ENCODE measurements around the gene S100A1.

The S100A1 gene

DNA sequence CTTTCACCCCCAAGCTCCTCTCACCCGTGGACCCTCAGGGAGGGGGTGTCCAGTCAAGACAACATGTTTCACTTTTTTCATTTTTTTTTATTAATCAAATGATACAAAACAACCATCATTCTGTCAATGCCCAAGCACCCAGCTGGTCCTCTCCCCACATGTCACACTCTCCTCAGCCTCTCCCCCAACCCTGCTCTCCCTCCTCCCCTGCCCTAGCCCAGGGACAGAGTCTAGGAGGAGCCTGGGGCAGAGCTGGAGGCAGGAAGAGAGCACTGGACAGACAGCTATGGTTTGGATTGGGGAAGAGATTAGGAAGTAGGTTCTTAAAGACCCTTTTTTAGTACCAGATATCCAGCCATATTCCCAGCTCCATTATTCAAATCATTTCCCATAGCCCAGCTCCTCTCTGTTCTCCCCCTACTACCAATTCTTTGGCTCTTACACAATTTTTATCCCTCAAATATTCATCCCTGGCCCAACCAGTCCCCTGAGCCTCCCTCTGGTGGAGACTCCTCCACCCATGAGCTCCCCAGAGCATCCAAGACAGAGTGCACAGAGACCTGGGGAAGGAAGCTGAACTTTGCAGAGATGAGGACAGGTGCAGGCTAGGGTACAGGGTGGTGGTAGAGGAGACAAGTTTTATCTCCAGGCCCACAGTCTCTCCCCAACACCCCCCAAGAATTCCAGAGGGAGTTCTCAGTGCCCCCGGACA is 13.9 kb upstream of the S100A1 start:
- H2AFZ ChIP-seq (ENCODE audit: low read length), result no peak overlapping the region
- no peaks in the 10 kb centered on the region for H3K9me2 ChIP-seq (replicated peaks; ENCODE audit: low read depth, low read length)
- no peaks in the 10 kb centered on the region for H4K20me1 ChIP-seq (ENCODE audit: insufficient read depth, low read length, poor library complexity, severe bottlenecking)
- no peaks in the 10 kb centered on the region for H3K36me3 ChIP-seq (ENCODE audit: insufficient read depth, low read length)
- TF ChIP-seq EZH2phosphoT487 (IDR thresholded peaks at IDR 0.05; ENCODE audit: borderline replicate concordance), result no peak
- TF ChIP-seq, protein P1, sequence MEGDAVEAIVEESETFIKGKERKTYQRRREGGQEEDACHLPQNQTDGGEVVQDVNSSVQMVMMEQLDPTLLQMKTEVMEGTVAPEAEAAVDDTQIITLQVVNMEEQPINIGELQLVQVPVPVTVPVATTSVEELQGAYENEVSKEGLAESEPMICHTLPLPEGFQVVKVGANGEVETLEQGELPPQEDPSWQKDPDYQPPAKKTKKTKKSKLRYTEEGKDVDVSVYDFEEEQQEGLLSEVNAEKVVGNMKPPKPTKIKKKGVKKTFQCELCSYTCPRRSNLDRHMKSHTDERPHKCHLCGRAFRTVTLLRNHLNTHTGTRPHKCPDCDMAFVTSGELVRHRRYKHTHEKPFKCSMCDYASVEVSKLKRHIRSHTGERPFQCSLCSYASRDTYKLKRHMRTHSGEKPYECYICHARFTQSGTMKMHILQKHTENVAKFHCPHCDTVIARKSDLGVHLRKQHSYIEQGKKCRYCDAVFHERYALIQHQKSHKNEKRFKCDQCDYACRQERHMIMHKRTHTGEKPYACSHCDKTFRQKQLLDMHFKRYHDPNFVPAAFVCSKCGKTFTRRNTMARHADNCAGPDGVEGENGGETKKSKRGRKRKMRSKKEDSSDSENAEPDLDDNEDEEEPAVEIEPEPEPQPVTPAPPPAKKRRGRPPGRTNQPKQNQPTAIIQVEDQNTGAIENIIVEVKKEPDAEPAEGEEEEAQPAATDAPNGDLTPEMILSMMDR (conservative IDR thresholded peaks at IDR 0.05; ENCODE audit: low read length), result no peak
- H3K4me2 ChIP-seq (ENCODE audit: low read depth, low read length, poor library complexity, severe bottlenecking), result no peak overlapping the region
- no peaks in the 10 kb centered on the region for H3K9me3 ChIP-seq (ENCODE audit: insufficient read depth, low read depth, low read length)
- no peak overlapping the region for H3K9ac ChIP-seq (ENCODE audit: low read depth, low read length, poor library complexity, severe bottlenecking)
- no peaks in the 10 kb centered on the region for H3F3A ChIP-seq (ENCODE audit: low read depth)
- H3K4me3 ChIP-seq (ENCODE audit: low read length, poor library complexity, severe bottlenecking), result no peak overlapping the region
- peaks cover 4% of the 10 kb centered on the region for H3K4me1 ChIP-seq (ENCODE audit: insufficient read depth, low read length, poor library complexity, severe bottlenecking)
- no peaks in the 10 kb centered on the region for H3K79me2 ChIP-seq (ENCODE audit: insufficient read depth, low read length)
- no peaks in the 10 kb centered on the region for H3K27me3 ChIP-seq (ENCODE audit: insufficient read depth, low read length, poor library complexity, severe bottlenecking)

DNA sequence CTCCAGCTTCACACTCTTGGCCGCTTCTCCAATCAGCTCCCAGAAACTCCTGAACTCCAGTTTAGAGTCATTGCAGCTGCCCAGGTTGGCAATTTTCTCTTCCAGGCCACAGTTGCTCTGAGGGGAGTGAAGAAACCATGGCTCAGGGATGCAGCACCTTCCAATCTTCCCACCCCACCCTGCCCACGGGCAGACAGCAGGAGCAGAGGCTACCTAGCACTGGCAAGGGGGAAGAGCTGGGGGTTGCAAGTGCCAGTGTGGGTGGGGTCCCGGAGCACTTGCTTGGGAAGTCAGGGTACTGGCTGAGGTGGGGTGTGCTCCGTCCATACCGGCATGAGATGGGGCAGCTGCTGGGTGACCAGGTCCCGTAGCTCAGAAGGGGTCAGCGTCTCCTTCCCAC is 13.3 kb upstream of the S100A1 start:
- H3K36me3 ChIP-seq (ENCODE audit: insufficient read depth, low read length), result no peaks in the 10 kb centered on the region
- H3K9me3 ChIP-seq (ENCODE audit: insufficient read depth, low read depth, low read length), result no peaks in the 10 kb centered on the region
- no peaks in the 10 kb centered on the region for H3K27me3 ChIP-seq (ENCODE audit: insufficient read depth, low read length, poor library complexity, severe bottlenecking)
- no peaks in the 10 kb centered on the region for H3F3A ChIP-seq (ENCODE audit: low read depth)
- H3K4me2 ChIP-seq (ENCODE audit: low read depth, low read length, poor library complexity, severe bottlenecking), result no peak overlapping the region
- no peak overlapping the region for H2AFZ ChIP-seq (ENCODE audit: low read length)
- H3K4me1 ChIP-seq (ENCODE audit: insufficient read depth, low read length, poor library complexity, severe bottlenecking), result peaks cover 4% of the 10 kb centered on the region
- TF ChIP-seq, protein P1 (conservative IDR thresholded peaks at IDR 0.05; ENCODE audit: low read length), result no peak
- TF ChIP-seq EZH2phosphoT487 (IDR thresholded peaks at IDR 0.05; ENCODE audit: borderline replicate concordance), result no peak
- no peaks in the 10 kb centered on the region for H3K79me2 ChIP-seq (ENCODE audit: insufficient read depth, low read length)
- no peak overlapping the region for H3K4me3 ChIP-seq (ENCODE audit: low read length, poor library complexity, severe bottlenecking)
- no peaks in the 10 kb centered on the region for H3K9me2 ChIP-seq (replicated peaks; ENCODE audit: low read depth, low read length)
- H4K20me1 ChIP-seq (ENCODE audit: insufficient read depth, low read length, poor library complexity, severe bottlenecking), result no peaks in the 10 kb centered on the region
- H3K9ac ChIP-seq (ENCODE audit: low read depth, low read length, poor library complexity, severe bottlenecking), result no peak overlapping the region

DNA sequence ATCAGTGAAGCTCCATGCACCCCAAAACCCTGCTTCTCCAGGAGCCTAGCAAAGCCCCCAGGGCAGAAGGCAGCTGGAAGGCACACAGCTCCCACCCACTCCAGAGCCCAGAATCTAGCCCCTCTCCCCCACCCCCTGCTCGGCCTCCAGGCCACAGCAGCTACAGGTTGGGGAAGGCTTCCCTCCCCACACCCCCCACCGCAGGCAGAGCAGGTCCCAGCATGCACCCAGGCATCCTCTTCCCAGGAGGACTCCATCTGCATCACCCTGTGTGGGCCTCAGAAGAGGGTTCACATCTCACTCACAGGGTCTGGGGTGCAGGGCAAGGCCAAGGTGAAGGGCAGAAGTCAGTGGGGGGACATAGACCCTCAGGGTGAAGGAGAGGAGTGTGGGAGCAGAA is 12.8 kb upstream of the S100A1 start:
- no peak overlapping the region for H3K4me3 ChIP-seq (ENCODE audit: low read length, poor library complexity, severe bottlenecking)
- H3K9me2 ChIP-seq (replicated peaks; ENCODE audit: low read depth, low read length), result no peaks in the 10 kb centered on the region
- H4K20me1 ChIP-seq (ENCODE audit: insufficient read depth, low read length, poor library complexity, severe bottlenecking), result no peaks in the 10 kb centered on the region
- no peaks in the 10 kb centered on the region for H3K27me3 ChIP-seq (ENCODE audit: insufficient read depth, low read length, poor library complexity, severe bottlenecking)
- H3K4me1 ChIP-seq (ENCODE audit: insufficient read depth, low read length, poor library complexity, severe bottlenecking), result peaks cover 4% of the 10 kb centered on the region
- TF ChIP-seq EZH2phosphoT487 (IDR thresholded peaks at IDR 0.05; ENCODE audit: borderline replicate concordance), result no peak
- TF ChIP-seq, protein P1 (conservative IDR thresholded peaks at IDR 0.05; ENCODE audit: low read length), result no peak
- no peak overlapping the region for H3K4me2 ChIP-seq (ENCODE audit: low read depth, low read length, poor library complexity, severe bottlenecking)
- H3K9me3 ChIP-seq (ENCODE audit: insufficient read depth, low read depth, low read length), result no peaks in the 10 kb centered on the region
- H2AFZ ChIP-seq (ENCODE audit: low read length), result no peak overlapping the region
- no peaks in the 10 kb centered on the region for H3K79me2 ChIP-seq (ENCODE audit: insufficient read depth, low read length)
- no peaks in the 10 kb centered on the region for H3F3A ChIP-seq (ENCODE audit: low read depth)
- no peaks in the 10 kb centered on the region for H3K36me3 ChIP-seq (ENCODE audit: insufficient read depth, low read length)
- no peak overlapping the region for H3K9ac ChIP-seq (ENCODE audit: low read depth, low read length, poor library complexity, severe bottlenecking)

All from Loucy (cell line).